NCI-H524 treated with DMSO at 0.1 percent for 48 hours (cell line): ENCODE data around the gene RFC1.
"Not testable (repeated sequence)": the region's sequence is repeated elsewhere in the genome, so short reads cannot be mapped to it uniquely, and the experiment has no call there.

Experiments
- DNase-seq: peaks from one replicate; lab custom pipeline; 2025; lab: John Stamatoyannopoulos, UW

Gene RFC1

DNA sequence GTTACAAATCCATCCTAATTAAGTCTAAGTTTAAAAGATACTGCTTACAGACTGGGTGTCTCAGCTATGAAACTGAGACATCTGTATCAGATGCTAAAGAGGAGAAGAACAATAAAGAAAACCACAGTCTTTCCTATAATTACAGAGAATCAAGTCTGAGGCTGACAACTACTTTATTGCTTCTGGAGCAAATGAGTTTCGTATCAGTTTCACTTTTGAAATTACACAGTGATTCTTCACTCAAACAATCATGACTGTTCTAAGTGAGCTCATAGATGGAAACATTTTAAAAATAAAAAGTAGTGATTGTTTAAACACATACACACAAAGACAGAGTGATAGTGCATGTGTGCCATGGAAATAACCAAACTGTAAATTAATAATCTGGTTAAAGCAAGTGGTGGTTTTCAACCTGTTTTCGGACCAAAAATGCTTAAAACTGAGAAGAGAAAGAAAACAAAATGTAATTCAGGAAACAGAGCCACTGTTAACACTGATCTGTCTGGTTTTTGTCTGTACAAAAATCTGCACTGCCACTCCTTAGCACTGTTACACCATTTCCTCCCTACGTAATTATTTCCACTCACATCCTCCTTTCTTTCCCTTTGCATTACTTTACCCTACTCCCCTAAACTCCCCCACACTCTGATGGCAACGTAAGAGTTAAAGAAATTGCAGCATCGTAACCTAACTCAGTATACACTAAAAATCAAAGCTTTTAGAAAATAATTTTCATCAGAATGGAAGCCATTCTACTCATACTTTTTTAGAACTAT is 12.5 kb downstream of the RFC1 start:
- no peak for DNase-seq

DNA sequence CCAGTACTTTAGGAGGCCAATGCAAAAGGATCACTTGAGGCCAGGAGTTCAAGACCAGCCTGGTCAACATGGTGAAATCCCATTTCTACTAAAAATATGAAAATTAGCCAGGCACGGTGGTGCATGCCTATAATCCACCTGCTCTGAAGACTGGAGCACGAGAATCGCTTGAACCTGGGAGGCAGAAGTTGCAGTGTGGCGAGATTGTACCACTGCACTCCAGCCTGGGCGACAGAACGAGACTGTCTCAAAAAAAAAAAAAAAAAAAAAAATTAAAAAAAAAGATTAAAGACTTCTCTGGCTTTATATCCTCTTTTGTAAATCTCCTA is 13.0 kb downstream of the RFC1 start:
- DNase-seq = not testable (repeated sequence)

DNA sequence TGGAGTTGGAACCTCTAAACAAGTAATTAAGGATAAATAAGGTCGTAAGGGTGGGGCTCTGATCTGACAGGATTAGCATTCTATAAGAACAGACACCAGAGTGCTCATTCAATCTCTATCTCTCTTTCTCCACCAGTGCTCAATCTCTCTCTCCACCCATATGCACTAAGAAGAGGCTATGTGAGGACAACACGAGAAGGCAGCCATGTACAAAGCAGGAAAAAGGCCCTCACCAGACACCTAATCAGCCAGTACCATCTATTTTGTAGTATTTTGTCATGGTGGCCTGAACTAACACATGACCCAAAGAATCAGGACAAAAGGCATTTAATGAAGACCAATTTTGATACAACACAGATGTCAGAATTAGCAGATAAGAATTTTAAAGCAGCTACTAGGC is 16.8 kb downstream of the RFC1 start:
- DNase-seq = no peak

DNA sequence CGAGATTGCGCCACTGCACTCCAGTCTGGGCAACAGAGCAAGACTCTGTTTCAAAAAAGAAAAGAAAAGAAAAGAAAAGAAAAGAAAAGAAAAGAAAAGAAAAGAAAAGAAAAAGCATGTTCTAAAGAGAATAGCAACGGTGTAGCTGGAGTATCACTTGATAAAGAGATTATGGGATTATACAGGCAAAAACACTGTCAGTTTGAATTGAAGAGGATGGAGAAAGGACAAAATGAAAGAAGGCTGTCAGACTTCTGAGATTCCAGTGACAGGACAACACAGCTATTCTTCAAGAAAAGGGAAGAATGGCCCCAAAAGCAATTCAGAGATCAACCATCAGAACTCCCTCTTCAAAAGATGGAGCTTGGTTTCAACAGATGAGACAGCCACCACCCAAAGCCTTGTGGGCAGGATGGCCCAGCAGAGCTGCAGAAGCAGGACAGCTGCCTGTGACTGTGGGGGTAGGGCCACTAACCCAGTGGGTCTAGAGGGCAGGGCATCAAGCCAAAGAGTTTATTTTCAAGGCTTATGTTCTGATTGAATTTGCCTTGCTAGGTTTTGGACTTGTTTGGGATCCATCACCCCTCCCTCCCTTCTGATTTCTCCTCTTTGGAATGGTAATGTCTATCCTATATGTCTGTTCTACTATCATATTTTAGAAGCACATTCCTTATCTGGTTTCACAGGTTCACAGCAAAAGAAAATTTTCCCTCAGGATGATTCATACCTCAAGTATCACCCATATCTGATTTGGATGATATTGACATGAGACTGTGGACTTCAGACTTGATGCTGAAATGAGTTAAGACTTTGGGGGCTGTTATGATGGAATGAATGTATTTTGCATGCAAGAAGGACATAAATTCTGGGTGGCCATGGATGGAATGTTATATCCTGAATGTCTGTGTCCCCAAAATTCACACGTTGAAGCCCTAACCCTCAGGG is 17.5 kb downstream of the RFC1 start:
- no peak for DNase-seq

DNA sequence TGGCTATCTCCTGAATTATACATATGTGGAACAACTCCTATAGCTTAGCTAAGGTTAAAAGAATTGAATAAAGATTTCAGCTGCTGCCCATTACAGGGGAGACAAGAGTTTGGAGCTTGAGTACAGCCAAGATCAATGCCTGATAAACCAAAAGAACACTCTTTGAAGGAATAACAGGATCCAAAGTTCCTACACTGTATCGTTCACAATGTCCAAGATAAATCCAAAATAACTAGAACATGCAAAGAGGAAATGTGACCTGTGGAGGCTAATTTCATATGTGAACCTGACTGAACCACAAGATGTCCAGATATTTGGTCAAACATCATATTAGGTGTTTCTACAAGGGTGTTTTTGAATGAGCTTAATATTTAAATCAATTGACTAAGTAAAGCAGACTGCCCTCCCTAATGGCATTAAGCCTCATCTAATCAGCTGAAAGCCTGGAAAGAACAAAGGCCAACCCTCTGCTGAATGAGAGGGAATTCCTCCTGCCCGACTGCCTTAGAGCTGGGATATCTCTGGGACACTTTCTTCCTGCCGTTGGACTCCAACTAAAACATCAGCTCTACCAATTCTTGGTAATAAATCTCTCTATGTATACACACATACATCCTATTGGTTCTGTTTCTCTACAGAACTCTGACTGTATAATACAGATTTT is 19.2 kb downstream of the RFC1 start:
- no peak for DNase-seq

DNA sequence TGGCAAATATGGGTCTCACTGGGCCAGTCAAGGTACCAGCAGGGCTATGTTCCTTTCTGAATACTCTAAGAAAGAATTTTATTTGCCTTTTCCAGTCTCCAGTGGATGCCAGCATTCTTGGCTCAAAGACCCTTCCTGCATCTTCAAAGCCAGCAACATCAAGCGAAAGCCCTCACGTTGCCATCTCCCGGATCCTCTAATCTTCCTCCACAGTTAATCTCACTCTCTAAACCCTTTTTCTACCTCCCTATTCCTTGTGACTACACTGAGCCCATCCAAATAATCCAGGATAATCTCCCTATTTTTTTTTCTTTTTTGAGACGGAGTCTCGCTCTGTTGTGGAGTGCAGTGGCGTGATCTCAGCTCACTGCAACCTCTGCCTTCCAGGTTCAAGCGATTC is 23.4 kb downstream of the RFC1 start:
- no peak for DNase-seq

DNA sequence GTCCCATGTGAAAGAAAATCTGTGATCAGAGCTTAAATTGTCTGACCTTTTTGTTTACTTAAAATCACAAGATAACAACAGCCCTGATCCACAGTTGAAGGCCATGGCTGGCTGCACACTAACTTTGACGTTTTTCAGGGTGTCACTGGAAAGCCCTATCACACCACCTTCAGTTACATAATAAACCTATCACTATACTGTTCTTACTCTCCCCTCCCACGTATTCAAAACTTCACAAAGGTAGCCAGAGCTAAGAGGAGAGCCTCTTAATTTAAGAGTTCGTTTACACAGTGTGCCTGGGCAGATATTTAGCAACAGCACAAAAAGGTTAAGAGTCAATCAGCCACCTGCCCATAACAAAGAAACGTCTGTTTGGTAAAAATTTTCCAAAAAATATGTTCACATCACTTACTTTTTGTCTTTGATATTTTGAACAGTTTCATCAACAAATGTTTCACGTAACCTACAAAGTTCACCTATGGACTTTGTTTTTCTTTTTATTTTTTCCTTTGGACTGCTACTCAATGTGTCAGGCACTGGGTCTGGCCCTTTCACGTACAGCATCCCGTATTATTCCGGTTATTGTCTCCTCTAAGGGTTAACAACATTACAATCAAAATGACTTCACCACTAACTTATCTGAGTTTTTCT is 25.0 kb downstream of the RFC1 start:
- DNase-seq = no peak

DNA sequence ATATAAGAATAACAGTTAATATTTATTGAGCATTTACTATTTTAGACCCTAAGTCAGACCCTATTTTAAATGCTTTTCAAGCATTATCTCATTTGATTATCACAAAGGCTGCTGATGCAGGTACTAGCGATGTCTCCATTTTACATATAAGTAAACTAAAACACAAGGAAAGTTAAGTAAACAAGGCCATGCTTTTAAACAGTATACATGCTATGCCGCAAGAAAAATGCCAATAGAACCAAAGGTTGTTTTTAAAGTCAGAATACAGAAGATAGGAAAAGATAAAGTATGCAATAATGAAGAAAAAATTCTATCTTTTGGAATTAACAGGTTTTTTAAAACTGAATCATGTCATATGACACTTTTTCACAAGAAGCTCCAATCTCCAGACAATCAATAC is 26.2 kb downstream of the RFC1 start:
- DNase-seq = no peak

DNA sequence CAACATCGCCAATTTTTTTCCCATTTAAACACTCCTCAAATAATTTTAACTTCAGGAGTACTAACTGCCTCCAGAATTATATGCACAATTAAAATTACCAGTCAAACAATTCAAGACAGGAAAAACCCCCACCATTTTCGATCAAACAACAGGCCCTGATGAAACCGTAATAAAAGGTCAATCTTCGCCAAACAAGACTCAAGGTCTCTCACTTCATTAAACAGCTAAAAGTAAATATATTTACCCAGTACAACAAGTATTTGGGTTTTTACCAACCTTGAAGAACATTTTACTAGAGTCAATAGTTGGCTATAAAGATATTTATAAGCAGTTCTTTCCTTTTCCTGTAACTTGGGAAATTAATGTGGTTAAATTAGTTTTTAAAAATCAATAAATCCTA is 28.3 kb downstream of the RFC1 start:
- no peak for DNase-seq

DNA sequence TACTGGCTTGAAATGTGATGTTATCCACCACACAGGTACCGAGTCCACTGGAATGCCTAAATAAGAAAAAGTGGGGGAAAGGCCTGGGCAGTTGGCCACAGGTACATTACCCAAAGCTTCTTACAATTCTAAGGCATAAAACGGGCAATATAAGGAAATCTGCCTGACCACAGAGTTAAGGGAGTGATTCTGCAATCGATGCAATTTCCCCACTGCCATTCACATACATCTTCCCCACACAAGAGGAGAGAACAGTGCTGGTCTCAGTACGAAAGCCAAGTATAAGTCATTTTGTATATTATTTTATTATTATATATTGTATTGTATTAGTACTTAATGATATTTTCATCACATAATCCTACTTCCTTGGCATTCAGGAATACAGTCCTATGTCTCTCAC is 30.6 kb downstream of the RFC1 start:
- DNase-seq = no peak

DNA sequence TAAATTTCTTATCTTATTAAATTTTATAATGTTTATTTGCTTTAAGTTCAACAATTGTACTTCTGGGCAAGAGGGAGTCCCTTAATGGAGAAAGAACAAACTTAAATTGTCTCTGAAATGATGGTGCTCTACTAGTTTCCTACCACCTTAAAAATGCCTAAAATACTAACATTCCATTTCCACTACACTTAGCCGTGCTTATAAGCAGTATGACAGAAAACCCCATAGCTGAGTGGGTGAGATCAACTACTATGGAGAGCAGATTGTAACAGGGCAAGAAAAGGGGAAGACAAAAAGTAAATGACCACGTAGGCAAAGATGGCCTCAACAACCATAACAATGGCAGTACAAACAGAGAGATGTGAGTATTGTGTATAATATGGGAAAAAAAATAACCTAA is 35.0 kb downstream of the RFC1 start:
- DNase-seq = no peak

DNA sequence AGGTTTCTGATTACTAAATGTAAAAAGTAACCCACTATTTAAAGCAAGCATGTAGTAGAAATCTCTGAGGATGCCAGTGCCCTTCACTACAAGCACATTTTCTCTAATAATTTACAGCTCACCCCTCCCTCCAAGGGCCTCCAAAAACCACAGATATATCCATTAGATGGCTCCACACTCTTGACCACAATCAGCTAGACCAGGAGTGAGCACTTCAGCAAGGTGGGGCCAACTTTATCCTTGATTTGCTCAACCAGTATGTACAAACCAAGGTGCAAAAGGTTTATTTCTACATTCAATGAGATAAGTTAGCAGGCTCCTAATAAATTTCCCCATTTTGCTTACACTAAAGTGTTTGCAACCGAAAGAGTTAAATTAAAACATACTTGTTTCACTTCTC is 35.8 kb downstream of the RFC1 start:
- DNase-seq = no peak

DNA sequence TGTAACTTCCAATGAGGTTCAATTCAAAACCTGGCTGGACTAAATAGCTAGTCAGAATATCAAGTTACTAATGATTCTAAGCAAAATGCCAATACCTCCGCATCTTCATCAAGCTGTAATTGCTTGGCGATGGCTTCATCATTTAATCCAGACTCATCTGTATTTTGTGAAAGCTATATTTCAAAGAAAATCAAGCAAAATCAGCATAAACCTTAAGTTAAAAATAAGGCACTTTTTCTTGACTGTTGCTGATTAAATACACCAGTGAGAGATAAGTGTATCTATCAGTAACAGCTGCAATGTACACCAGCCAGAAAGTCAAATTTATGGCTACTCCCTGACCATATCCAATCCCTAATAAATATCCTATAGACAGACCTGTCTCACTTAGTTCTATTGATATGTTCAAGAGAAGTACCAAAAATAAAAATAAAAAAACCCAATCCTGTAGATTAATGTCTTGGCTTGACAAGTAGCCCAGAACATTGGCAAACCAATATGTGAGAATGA is 39.6 kb downstream of the RFC1 start:
- no peak for DNase-seq

DNA sequence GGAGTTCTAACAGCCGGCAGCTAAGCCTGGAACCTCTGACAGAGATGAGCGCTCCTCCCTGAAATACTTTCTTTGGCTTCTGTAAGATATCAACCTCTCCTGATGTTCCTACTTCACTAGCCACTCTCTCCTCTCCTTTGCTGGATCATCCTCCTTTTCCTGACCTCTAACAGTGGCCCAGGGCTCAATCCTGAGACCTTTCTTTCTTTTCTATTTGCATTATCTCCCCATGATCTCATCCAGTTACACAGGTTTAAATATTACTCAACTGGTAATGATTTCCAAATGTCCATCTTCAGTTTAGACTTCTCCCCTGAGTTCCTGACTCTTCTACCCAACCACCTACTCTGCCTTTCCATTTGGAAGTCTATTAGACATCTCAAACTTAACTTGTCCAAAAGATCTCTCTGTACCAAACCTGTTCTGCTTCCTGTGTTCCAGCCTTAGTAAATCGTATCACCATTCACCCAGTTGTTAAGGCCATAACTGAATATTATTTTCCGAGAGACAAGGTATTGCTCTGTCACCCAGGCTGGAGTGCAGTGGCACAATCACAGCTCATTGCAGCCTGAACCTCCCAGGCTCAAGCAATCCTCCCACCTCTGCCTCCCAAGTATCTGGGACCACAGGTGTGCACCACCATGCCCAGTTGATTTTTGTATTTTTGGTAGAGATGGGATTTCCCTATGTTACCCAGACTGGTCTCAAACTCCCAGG is 41.1 kb downstream of the RFC1 start:
- no peak for DNase-seq

DNA sequence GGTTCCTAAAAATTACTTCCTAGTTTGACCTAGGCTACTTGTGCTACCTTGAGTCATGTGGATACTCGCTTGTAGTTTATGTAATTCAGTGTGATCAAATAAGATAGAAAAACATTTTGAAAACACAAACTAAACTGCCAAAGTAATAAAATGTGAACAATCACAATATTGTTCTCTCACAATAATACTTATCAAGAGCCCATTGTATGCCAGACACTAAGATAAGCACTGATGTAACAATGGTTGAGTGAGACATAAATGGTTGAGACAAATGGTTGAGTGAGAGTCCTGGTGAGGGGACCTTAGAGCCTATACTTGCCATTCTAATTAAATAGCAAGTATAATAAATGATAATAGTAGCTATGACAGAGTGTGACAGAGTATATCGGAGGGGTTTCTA is 41.7 kb downstream of the RFC1 start:
- no peak for DNase-seq

DNA sequence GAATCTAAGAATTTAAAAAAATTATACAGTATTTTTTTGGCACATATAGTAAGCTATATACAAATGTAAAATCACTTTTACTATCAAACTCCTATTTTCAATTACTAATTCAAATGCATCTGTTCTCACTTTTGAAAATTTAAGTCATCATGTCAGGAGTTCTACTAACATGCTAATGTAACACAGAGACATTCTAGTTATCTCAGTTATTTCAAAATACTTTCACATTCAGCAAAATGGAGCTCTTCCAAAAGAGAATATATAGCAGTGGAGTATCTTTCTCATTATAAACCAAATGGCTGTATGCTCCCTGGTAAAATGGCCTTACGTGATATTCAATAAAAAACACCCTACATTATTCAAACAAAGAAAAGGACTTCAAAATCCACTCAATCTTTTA is 42.3 kb downstream of the RFC1 start:
- no peak for DNase-seq

DNA sequence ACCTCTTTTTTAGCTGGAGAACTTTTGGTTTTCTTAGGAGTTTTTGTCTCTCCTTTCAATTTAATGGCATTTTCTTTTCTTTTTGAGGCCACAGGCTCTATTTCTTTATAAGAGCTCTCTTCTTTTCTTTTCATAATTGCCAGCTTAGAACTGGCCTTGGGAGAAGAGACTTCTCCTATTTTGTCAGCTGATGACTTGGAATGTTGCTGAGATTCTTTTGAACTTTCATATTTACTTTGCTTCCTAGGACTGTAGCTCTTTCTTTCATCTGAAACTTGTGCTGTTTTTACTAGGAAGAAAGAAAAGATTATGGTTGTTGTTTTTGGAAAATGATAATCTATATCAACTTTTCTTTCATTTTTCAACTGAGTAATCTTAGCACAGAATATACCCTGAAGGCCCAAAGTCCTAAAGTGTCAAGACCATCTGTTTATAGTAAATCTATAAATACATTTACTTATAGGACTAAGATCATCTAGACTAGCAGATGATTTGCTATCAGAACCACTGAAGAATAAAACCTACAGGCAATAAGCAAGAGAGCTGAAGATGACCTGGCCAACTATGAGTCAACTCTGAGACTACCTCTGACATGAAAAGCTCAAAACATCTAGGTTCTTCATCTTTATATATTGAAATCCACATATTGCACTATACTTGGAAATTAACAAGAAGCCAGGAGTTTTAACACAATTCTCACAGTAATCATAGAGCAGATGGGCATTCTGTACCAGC is 45.6 kb downstream of the RFC1 start:
- no peak for DNase-seq

DNA sequence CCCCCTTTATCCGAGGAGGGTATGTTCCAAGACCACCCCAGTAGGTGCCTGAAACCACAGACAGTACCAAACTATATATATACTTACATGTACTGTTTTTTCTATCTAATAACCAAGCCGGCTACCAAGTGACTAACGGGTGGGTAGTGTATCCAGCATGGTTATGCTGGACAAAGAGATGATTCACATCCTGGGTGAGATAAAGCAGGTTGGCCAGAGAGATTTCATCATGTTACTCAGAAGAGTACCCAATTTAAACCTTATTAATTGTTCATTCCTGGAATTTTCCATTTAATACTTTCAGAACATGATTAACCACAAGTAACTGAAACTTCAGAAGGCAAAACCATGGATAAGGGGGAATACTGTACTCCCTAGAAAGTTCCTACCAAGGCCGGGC is 46.5 kb downstream of the RFC1 start:
- DNase-seq = no peak

DNA sequence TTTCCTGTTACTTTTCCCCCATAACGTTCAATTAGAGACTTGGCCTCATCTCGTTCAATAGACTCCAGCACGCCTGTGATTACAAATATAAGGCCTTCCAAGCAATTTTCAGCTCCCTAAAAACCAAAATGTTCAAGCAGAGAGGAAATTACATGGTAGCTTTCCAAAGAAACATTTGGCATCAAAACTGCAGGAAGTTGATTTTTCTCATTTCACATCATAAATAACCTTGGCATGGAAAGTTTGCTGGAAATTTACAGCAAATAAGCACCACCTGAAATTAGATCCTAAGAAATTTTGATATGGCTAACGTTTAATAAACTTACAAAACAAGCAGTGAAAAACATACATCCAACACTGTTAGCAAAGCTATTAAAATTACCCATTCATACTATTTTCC is 53.3 kb downstream of the RFC1 start:
- no peak for DNase-seq

DNA sequence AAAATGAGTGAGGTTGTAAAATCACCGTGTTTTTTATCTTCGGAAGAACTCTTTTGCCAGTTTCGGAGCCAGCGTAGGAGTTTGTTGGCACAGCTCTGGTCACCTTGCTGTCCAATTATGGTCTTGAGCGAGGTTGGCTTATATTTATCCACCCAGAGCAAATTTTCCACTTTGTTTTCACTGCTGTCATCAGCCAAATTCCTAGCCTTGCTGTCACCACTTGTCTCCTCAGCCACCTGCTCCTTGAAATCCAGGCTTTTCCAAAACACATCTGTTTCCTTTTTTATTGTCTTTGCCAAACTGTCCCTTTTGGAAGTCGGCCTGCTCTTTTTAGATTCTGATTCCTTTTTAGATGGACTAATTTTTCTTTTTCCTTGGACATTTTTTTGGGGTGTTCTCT is 57.6 kb downstream of the RFC1 start:
- DNase-seq = peak; percentile 70
